Measurements from ENCODE around the gene TOMM40. TPM values are rescaled to one million over a fixed set of nuclear protein-coding genes. Genes with fewer than 3 reads are reported as not detected.

TOMM40 gene
- total RNA-seq, 1 experiment from 2014 or later, result 180 TPM

GRCh38 chr19:44897835-44898234, 6.8 kb downstream of the TOMM40 start:
- no peak overlapping the region for H3T11ph ChIP-seq (ENCODE audit: low read length)
- H4K8ac ChIP-seq (replicated peaks; ENCODE audit: insufficient read length, low read depth, low read length), result no peak overlapping the region
- H3K36me3 Mint-ChIP-seq (ENCODE audit: insufficient read depth in 1 of 3, low read depth in 3 of 3), result peaks cover 59 to 93% (median 82%) of the 10 kb centered on the region in 3 experiments; a peak in 6 of 7 replicates
- H3K27me3 Mint-ChIP-seq (ENCODE audit: low read depth), result no peaks in the 10 kb centered on the region; the same call in 1 of the 2 replicates
- H2BK5ac ChIP-seq (ENCODE audit: insufficient read length, low read length), result no peak overlapping the region
- H3K56ac ChIP-seq (ENCODE audit: insufficient read length, low read depth, low read length), result no peak overlapping the region
- no peaks in the 10 kb centered on the region for H3K79me2 ChIP-seq (ENCODE audit: insufficient read depth, low read length)
- H3K27ac ChIP-seq (ENCODE audit: insufficient read length, low read depth, low read length), result no peak overlapping the region
- no peaks in the 10 kb centered on the region for H3K9me3 ChIP-seq (ENCODE audit: control insufficient read depth, low read depth, low read length)
- H3K14ac ChIP-seq (ENCODE audit: insufficient read depth, low read length), result no peak overlapping the region
- no peak overlapping the region for H3K18ac ChIP-seq (ENCODE audit: insufficient read length, low read depth, low read length)
- no peak overlapping the region for H3K4ac ChIP-seq (ENCODE audit: low read depth, low read length)
- H3K4me3 Mint-ChIP-seq, result no peak overlapping the region
- H3K79me1 ChIP-seq (ENCODE audit: insufficient read depth, low read depth, low read length, poor library complexity, severe bottlenecking), result peaks cover 6% of the 10 kb centered on the region
- no peak overlapping the region for H2AFZ ChIP-seq (ENCODE audit: low read length)
- DNase-seq, result no peak
- H3K4me1 Mint-ChIP-seq, result peaks cover 0 to 2% of the 10 kb centered on the region in 2 experiments; a peak in 1 of 4 replicates
- H3K9ac ChIP-seq (ENCODE audit: extremely low read depth, insufficient read length, low read length), result no peak overlapping the region
- TF ChIP-seq CTCF (conservative IDR thresholded peaks at IDR 0.05), result no peak
- H3K27me3 ChIP-seq (ENCODE audit: insufficient read depth, low read length), result no peaks in the 10 kb centered on the region
- H3K23ac ChIP-seq (ENCODE audit: insufficient read length, low read depth, low read length), result no peak overlapping the region
- H3K9me3 Mint-ChIP-seq, result no peaks in the 10 kb centered on the region
- H3K27ac Mint-ChIP-seq, result peak overlapping the region in 1 of 3 experiments; percentile 64; a peak in 1 of 7 replicates
- H3K4me2 ChIP-seq (ENCODE audit: insufficient read depth, insufficient read length, low read length), result no peak overlapping the region
- no peaks in the 10 kb centered on the region for H3K23me2 ChIP-seq (ENCODE audit: insufficient read length, low read depth, low read length, poor library complexity, severe bottlenecking)
- H3K4me1 ChIP-seq (ENCODE audit: insufficient read depth, low read length), result no peaks in the 10 kb centered on the region
- H2BK120ac ChIP-seq (ENCODE audit: low read depth, low read length, poor library complexity, severe bottlenecking), result no peak overlapping the region
- no peak overlapping the region for H4K91ac ChIP-seq (ENCODE audit: insufficient read length, low read depth, low read length)
- H2BK20ac ChIP-seq (ENCODE audit: low read depth, low read length, poor library complexity, severe bottlenecking), result no peak overlapping the region
- H2AK5ac ChIP-seq (ENCODE audit: insufficient read length, low read length), result no peak overlapping the region
- H4K20me1 ChIP-seq (ENCODE audit: control insufficient read depth, insufficient read depth, insufficient read length), result no peaks in the 10 kb centered on the region
- H4K5ac ChIP-seq (ENCODE audit: insufficient read length, low read depth, low read length), result no peak overlapping the region
- no peak overlapping the region for H2BK12ac ChIP-seq (ENCODE audit: insufficient read length, low read depth, low read length)
- H2BK15ac ChIP-seq (ENCODE audit: low read depth, low read length), result no peak overlapping the region
- WGBS (ENCODE audit: extremely low coverage, insufficient read length, low lambda C conversion rate), result no CpG with 5 or more reads among the region's 8 CpGs
